ENCODE results near the gene PCNX3.

The PCNX3 gene

GRCh38 chr11:65584106-65584505 is 31.5 kb upstream of the PCNX3 start:
- H3K9ac ChIP-seq (ENCODE audit: low read depth, low read length, poor library complexity, severe bottlenecking), result no peak overlapping the region
- H3K4me1 ChIP-seq (ENCODE audit: insufficient read depth, low read length, poor library complexity, severe bottlenecking), result peaks cover 13% of the 10 kb centered on the region
- no peaks in the 10 kb centered on the region for H3K9me2 ChIP-seq (replicated peaks; ENCODE audit: low read depth, low read length)
- no peak overlapping the region for H2AFZ ChIP-seq (ENCODE audit: low read length)
- no peak overlapping the region for H3K4me2 ChIP-seq (ENCODE audit: low read depth, low read length, poor library complexity, severe bottlenecking)
- no peaks in the 10 kb centered on the region for H3K9me3 ChIP-seq (ENCODE audit: insufficient read depth, low read depth, low read length)
- H3K27me3 ChIP-seq (ENCODE audit: insufficient read depth, low read length, poor library complexity, severe bottlenecking), result no peaks in the 10 kb centered on the region
- H3K4me3 ChIP-seq (ENCODE audit: low read length, poor library complexity, severe bottlenecking), result no peak overlapping the region
- H3K79me2 ChIP-seq (ENCODE audit: insufficient read depth, low read length), result no peaks in the 10 kb centered on the region
- H3F3A ChIP-seq (ENCODE audit: low read depth), result no peaks in the 10 kb centered on the region
- no peaks in the 10 kb centered on the region for H3K36me3 ChIP-seq (ENCODE audit: insufficient read depth, low read length)
- H4K20me1 ChIP-seq (ENCODE audit: insufficient read depth, low read length, poor library complexity, severe bottlenecking), result peaks cover 2% of the 10 kb centered on the region
- no peak for TF ChIP-seq CTCF (conservative IDR thresholded peaks at IDR 0.05; ENCODE audit: low read length)
- TF ChIP-seq EZH2phosphoT487 (IDR thresholded peaks at IDR 0.05; ENCODE audit: borderline replicate concordance), result no peak

GRCh38 chr11:65584723-65585171 is 30.8 kb upstream of the PCNX3 start:
- no peaks in the 10 kb centered on the region for H3K27me3 ChIP-seq (ENCODE audit: insufficient read depth, low read length, poor library complexity, severe bottlenecking)
- H3K4me2 ChIP-seq (ENCODE audit: low read depth, low read length, poor library complexity, severe bottlenecking), result no peak overlapping the region
- no peak overlapping the region for H2AFZ ChIP-seq (ENCODE audit: low read length)
- H3K36me3 ChIP-seq (ENCODE audit: insufficient read depth, low read length), result no peaks in the 10 kb centered on the region
- H3K79me2 ChIP-seq (ENCODE audit: insufficient read depth, low read length), result no peaks in the 10 kb centered on the region
- peaks cover 19% of the 10 kb centered on the region for H3K4me1 ChIP-seq (ENCODE audit: insufficient read depth, low read length, poor library complexity, severe bottlenecking)
- no peaks in the 10 kb centered on the region for H3K9me3 ChIP-seq (ENCODE audit: insufficient read depth, low read depth, low read length)
- H3K9ac ChIP-seq (ENCODE audit: low read depth, low read length, poor library complexity, severe bottlenecking), result no peak overlapping the region
- no peaks in the 10 kb centered on the region for H3K9me2 ChIP-seq (replicated peaks; ENCODE audit: low read depth, low read length)
- TF ChIP-seq EZH2phosphoT487 (IDR thresholded peaks at IDR 0.05; ENCODE audit: borderline replicate concordance) (no peak), CTCF (conservative IDR thresholded peaks at IDR 0.05; ENCODE audit: low read length) (no peak)
- no peaks in the 10 kb centered on the region for H3F3A ChIP-seq (ENCODE audit: low read depth)
- H4K20me1 ChIP-seq (ENCODE audit: insufficient read depth, low read length, poor library complexity, severe bottlenecking), result peaks cover 2% of the 10 kb centered on the region
- H3K4me3 ChIP-seq (ENCODE audit: low read length, poor library complexity, severe bottlenecking), result no peak overlapping the region

GRCh38 chr11:65585396-65586246 is 30.0 kb upstream of the PCNX3 start:
- H3K9me2 ChIP-seq (replicated peaks; ENCODE audit: low read depth, low read length), result no peaks in the 10 kb centered on the region
- H3F3A ChIP-seq (ENCODE audit: low read depth), result no peaks in the 10 kb centered on the region
- H4K20me1 ChIP-seq (ENCODE audit: insufficient read depth, low read length, poor library complexity, severe bottlenecking), result peaks cover 2% of the 10 kb centered on the region
- no peak overlapping the region for H3K4me2 ChIP-seq (ENCODE audit: low read depth, low read length, poor library complexity, severe bottlenecking)
- H2AFZ ChIP-seq (ENCODE audit: low read length), result no peak overlapping the region
- H3K9ac ChIP-seq (ENCODE audit: low read depth, low read length, poor library complexity, severe bottlenecking), result no peak overlapping the region
- H3K4me3 ChIP-seq (ENCODE audit: low read length, poor library complexity, severe bottlenecking), result no peak overlapping the region
- TF ChIP-seq CTCF (conservative IDR thresholded peaks at IDR 0.05; ENCODE audit: low read length) (no peak), EZH2phosphoT487 (IDR thresholded peaks at IDR 0.05; ENCODE audit: borderline replicate concordance) (no peak)
- no peaks in the 10 kb centered on the region for H3K79me2 ChIP-seq (ENCODE audit: insufficient read depth, low read length)
- no peaks in the 10 kb centered on the region for H3K27me3 ChIP-seq (ENCODE audit: insufficient read depth, low read length, poor library complexity, severe bottlenecking)
- H3K36me3 ChIP-seq (ENCODE audit: insufficient read depth, low read length), result no peaks in the 10 kb centered on the region
- peaks cover 20% of the 10 kb centered on the region for H3K4me1 ChIP-seq (ENCODE audit: insufficient read depth, low read length, poor library complexity, severe bottlenecking)
- H3K9me3 ChIP-seq (ENCODE audit: insufficient read depth, low read depth, low read length), result no peaks in the 10 kb centered on the region
